GM18517 (cell line): ENCODE results near the gene ARHGAP28.

Experiments used
- ATAC-seq: cut with Tn5 transposase; IDR thresholded peaks from one replicate; pipeline ENCODE4 v1.9.1; 2021; ENCODE audit warnings: mild to moderate bottlenecking, moderate library complexity; ENCODE audit not compliant: unreplicated experiment

Gene ARHGAP28

DNA sequence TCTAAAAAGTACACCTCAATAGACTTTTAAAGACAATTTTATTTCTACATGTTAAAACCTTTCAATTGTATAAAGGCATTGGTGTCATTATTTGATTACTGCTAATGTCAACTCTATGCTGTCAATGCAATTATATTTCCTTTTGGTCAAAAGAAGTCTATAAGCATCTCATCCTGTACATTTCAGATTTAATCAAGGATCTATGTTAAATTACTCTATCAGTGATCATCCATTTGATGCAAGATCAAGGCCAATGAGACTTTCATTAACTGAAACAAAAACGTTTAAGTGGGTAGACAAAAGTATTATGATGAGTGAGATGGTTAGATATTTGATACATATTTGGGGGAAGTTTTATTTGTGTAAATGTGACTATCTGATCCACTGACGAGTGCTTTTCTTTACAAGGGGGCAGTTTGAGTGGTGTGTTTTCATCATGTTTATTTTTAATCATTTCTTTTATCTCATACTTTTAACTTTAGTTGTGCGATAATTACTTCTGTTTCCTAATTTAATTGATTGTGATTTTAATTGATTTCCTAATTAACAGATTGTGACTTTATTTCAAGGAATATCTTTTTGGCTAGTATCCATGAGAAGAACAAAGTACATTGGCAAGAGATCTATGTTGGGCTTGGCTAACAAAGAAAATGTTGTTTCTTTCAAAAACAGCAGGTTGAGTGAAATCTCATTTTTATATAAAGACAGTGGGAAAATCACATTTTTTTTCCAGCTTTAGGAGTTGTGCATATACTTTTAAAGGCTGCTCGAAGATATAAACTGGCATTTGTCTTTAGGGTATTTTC, 1.1 kb downstream of the ARHGAP28 start:
- no peak for ATAC-seq

- no peak for ATAC-seq
Observed at GRCh38 chr18:6731222-6731596, 1.7 kb downstream of the ARHGAP28 start.

- ATAC-seq = no peak
Observed at GRCh38 chr18:6732952-6733351, 3.4 kb downstream of the ARHGAP28 start.

GRCh38 chr18:6733758-6734157, 4.2 kb downstream of the ARHGAP28 start:
- ATAC-seq = no peak

- ATAC-seq = no peak
Observed at GRCh38 chr18:6734726-6735430, 5.4 kb downstream of the ARHGAP28 start.

DNA sequence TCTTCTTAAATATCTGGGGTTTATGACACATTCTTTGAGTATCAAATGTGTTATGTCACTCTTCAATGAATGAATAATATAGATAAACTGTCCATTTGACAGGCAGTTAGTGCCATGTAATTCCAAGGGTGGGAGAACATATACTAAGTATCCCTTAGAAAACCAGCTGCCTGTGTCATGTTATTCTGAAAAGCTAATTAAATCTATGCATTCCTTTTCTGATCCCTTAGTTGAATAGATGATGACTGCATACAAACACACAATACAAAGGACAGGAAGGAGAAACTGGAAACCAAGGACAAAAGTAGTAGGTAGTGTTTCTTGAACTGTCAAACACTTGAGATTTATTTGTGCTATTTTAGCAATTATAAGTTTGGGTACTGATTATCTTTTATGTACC, 8.3 kb downstream of the ARHGAP28 start:
- no peak for ATAC-seq

- no peak for ATAC-seq
Observed at GRCh38 chr18:6738622-6739021, 9.1 kb downstream of the ARHGAP28 start.

GRCh38 chr18:6741232-6741663, 11.7 kb downstream of the ARHGAP28 start:
- no peak for ATAC-seq

DNA sequence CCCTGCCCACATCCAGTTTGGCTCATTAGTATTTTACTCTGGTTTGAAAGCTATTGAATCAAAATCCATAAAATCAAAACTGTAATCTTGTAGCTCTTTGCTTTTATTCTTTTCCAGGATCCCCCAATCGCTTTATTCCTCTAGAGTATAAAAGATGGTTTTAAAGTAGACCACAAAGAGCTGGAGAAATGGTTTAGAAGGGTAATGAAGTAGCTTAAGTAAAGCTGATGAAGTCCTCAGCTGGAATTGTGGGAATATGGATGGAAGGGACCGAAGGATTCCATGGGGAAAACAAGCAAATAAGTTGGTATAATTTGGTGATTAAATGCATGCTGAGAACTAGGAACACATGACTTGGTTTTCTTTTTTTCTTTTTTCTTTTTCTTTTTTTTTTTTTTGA, 12.3 kb downstream of the ARHGAP28 start:
- ATAC-seq = no peak

DNA sequence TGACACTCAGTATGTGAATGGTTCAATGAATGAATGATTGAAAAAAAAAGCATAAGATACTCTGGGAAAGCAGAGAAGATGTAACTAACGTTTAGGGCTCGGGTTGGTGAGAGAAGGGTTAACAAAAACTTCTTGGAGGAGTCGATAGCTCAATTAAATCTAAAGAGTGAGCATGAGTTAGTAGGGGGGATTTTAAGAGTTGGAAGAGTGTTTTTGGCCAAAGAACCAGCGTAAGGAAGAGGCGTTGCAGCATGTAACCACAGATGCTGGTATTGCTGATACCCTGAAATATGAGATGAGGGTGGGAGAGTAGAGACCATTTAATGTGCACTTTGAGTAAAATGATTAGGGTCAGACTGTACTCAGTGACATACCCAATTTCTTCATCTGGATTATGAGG, 14.5 kb downstream of the ARHGAP28 start:
- ATAC-seq = no peak

GRCh38 chr18:6744816-6745455, 15.4 kb downstream of the ARHGAP28 start:
- no peak for ATAC-seq

DNA sequence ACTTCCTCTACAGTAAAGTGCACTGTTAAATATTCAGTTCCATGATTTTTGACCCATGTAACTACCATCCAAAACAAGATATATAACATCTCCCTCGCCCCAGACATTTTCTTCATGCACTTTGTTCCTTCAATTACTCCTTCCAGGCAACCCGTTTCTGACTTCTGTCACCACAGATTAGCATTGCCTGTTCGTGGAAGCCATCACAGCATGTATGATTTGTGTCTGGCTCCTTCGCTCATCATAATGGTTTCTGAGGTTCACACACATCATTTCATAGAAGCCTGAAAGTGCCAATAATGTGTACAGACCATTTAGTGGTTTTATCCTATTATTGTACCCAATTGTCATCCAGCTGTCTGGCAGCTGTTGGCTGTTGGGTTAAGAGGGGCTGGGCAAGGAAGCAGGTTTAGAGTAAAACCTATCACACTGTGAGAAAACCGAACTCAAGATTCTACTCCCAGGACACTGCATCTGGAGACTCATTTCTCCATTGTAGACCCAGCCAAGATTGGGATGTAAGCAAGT, 16.1 kb downstream of the ARHGAP28 start:
- no peak for ATAC-seq

DNA sequence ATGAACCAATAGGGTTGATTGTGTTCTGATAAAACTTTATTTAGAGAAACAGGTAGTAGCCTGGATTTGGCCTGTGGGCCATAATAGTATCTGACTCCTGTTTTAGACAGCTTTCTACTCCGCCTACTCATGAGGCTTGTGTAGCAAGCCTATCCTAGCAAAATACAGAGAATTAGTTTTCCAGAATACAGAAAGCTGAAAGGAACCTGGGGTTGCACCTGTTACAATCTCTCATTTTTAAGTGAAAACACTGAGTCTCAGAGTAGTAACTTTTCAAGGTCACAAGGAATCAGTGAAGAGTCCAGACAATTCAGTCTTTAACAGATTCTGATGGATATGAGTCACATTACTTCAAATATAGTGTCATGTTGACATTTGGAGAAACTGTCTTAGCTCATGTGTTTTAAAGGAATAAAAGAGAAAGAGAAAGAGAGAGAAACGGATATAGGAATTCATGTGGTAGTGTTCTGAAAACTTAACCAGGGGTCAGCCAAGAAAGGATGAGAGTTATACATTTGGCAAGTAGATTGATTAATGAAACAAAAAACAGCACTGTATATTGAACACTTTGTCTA, 17.0 kb downstream of the ARHGAP28 start:
- no peak for ATAC-seq

DNA sequence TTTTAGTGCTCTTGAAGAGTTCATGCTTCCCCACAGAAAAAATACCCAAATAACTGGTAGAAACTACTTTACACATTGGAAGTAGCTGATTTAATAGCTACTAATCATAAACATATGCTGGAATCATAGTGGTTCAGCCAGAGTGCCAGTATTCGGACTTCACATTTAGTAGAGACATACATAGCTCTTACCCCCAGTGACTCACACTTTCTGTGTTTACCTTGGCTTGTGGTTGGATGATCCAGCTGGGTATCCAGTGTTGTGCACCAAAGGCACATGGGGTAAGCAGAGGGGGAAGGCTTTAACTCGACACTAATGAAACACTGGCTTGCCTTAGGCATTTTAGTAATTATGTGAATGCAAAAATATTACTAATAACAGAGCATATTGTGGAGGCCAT, 18.1 kb downstream of the ARHGAP28 start:
- ATAC-seq = no peak

GRCh38 chr18:6748241-6748640, 18.7 kb downstream of the ARHGAP28 start:
- no peak for ATAC-seq

GRCh38 chr18:6750411-6750810, 20.9 kb downstream of the ARHGAP28 start:
- ATAC-seq = no peak

DNA sequence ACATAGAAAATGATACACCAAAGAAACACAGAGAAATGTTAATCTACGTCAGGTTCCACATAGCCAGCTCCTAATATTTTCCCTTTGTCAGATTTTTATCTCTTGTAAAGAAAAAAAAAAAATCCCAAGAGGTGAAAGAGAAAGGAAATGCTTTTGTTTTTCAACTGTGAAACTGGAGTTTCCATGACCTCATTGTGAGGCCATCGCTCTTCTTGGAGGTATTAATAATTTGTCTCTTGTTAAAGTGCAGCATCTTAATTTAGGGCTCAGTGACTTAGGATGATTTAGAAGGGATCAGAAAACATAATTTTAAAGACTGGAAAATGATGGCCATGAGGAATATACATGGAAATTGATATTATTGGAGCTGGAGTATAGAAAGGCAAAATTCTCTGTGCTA, 21.7 kb downstream of the ARHGAP28 start:
- no peak for ATAC-seq

GRCh38 chr18:6752202-6752860, 22.8 kb downstream of the ARHGAP28 start:
- ATAC-seq = no peak

- ATAC-seq = no peak
Observed at GRCh38 chr18:6755107-6755506, 25.6 kb downstream of the ARHGAP28 start.

DNA sequence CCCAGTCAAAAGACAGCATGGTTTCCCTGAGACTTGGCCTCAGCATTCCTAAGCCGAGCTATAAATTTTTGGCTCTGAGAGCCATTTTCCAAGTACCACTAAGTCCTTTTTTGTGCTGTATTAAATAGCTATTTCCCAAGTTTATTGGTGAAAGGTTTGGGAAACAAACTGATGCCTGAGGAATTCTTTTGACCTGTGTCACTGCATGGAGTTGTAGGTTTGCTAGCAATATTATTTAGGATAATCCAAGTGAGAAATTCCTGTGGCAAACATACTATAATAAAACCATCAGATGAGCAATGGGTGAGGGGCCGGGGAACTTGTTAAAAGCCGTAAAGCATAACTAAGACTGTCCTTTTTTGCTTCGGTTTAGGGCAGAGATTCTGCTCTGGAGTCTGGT, 28.4 kb downstream of the ARHGAP28 start:
- no peak for ATAC-seq

- no peak for ATAC-seq
Observed at GRCh38 chr18:6759579-6759978, 30.1 kb downstream of the ARHGAP28 start.
